NCI-H510A treated with DMSO at 0.1 percent for 48 hours (cell line): ENCODE measurements around the gene CXCL14.

Source experiments
- DNase-seq: peaks from one replicate; lab custom pipeline; 2025; lab: John Stamatoyannopoulos, UW

The CXCL14 gene, protein sequence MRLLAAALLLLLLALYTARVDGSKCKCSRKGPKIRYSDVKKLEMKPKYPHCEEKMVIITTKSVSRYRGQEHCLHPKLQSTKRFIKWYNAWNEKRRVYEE

DNA sequence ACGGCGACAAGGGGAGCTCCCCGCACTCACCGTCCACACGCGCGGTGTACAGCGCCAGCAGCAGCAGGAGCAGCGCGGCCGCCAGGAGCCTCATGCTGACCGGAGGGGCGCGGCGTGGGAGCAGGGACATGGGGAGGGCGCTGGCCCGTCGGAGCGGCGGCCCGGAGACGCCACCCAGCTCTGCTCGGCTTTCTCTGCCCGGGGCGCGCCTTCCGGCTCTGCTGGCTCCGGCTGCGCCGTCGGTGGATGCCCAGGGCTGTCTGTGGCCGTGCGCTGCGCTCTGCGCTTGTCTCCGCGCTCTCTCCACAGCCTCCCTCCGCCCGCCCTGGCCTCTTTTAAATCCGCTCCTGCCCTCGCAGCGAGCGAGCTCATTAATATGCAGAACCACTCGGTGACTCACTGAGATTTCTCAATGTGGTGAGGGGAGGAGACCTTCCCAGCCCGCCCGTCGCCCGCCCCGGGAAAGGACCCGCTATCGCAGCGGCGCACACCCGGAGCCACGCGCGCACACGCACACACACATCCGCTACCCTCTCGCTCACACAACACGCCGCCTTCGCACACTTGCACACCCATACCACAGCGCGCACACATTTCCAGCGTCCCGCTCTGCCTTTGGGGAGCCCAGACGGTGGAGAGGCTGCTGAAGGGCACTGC, at the start of gene CXCL14:
CXCL14 (minus strand) TSS at position 307 of the 657 bp plus-strand sequence; CDS start at position 94, 213 bp downstream.
- no peak for DNase-seq

DNA sequence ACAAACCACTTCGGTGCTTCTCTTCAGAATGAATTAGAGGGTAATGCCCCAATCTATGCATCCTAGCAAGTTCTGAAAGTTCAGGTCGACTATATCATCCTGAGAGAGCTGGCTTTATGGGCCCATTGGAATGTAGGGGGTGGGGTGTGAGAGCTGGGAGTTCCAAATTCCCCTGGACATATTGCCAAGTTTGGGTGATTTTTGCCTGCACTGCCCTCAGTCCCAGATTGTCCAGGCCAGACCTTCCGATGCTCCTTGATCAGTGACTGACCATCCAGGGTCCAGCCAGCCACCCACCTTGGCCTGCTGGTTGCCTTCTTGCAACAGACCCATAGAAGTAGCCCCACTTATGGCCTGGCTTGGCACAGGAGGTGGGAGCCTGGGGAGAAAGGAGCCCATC, 47.8 kb upstream of the CXCL14 start:
- no peak for DNase-seq

DNA sequence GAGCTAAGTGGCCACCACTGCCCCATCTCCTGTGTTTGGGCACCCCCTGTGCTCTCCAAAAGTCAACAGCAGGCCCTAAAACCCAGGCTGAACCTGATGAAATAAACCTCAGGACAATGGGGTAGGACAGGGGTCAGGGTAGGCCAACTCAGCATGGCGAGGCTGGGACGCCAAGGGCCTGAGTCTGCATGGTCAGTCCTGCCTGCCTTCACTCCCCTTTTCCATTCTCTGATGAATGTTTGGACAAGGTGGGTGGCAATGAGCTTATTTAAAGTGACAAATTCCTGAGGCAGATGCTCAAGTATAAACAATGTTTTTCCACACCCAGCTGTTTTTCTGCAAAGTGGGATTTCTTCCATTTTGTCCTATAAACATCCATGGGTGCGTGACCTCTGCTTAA, 47.2 kb upstream of the CXCL14 start:
- no peak for DNase-seq

DNA sequence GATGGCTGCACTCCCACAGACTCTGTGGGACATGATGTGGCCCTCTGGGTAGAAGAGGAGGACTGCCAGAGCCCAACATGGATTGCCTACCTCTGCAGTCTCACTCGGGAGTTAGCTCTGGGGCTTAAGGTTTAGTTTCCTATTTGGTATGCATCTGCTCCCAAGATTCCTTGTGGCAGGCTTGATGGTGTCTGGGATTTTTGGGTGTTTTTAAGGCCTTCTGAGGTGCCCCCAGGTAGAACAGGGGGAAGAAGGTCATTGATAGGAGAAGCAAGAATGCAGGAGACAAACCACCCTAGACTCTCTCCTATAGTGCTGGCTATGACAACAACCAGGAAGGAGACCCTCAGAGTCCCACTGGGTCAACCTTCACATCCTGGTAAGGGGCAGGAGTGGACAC, 46.7 kb upstream of the CXCL14 start:
- DNase-seq: no peak

DNA sequence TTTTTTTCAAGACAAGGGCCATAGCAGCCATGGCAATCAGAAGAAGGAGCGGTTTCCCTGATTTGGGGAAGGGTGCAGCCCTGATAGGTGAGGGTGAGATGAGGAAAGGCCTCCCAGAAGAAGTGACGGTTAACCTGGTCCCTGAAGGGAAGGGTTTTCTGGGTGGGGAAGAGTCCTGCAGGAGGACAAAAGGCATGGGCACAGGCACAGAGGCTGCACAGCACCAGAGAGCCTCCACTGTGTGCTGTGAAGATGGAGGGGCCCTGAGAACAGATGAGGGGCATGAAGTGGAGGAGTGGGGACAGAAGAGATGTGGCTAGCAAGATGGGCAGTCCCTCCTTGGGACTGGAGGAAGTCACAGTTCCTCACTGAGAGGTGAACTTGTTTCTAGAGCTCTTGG, 46.3 kb upstream of the CXCL14 start:
- DNase-seq: no peak

DNA sequence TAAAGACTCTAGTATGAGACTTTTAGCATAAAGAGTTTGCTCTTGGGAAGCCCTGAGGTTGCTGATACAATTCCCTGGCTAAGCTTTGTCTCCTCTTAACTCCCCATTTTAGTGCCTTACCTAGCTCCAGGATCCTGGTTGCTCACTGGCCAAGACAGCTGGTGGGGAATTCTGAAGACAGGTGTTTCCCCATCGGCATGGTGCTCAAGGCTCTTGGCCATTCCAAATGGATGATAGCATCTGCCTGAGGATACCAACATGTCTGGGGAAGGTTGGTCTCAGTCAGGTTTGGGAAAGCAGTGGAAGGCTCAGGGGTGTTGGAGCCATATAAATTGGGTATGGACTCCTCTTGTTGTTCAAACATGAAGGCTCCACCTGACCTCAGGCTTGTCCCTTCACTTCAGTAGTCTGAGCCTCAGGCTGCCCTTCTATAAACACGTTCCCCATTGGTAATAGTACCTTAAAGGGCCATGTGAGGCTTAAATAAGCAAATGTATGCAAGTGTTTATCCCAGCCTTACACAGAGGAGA, 44.5 kb upstream of the CXCL14 start:
- DNase-seq: no peak

DNA sequence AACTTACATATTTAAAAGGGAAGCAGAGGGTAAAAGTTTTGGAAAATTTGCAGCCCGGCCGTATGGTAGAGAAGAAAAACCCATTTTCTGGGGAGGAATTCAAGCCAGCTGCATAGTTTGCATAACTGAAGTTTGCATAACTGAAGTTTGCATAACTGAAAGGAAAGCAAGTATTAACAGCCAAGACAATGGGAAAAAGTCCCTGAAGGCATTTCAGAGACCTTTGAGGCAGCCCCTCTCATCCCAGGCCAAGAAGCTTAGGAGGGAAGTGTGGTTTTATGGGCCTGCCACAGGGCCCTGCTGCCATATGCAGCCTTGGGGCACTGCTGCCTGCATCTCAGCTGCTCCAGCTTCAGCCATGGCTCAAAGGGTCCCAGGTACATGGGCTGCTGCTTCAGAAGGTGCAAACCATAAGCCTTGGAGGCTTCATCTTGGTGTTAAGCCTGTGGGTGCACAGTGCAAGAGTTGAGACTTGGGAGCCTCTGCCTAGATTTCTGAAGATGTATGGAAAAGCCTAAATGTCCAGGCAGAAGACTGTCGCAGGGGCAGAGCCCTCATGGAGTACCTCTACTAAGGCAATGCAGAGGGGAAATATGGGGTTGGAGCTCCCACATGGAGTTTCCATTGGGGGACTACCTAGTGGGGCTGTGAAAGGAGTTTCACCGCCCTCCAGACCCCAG, 36.9 kb upstream of the CXCL14 start:
- DNase-seq: no peak

DNA sequence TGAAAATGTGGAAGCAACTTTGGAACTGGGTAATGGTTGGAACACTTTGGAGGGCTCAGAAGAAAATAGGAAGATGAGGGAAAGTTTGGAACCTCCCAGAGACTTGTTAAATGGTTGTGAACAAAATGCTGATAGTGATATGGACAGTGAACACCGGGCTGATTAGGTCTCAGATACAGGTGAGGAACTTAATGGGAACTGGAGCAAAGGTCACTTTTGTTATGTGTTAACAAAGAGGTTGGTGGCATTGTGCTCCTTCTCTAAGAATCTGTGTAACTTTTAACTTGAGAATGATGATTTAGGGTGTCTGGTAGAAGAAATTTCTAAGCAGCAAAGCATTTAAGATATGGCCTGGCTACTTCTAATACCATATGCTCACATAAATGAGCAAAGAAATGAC, 36.4 kb upstream of the CXCL14 start:
- DNase-seq: no peak

DNA sequence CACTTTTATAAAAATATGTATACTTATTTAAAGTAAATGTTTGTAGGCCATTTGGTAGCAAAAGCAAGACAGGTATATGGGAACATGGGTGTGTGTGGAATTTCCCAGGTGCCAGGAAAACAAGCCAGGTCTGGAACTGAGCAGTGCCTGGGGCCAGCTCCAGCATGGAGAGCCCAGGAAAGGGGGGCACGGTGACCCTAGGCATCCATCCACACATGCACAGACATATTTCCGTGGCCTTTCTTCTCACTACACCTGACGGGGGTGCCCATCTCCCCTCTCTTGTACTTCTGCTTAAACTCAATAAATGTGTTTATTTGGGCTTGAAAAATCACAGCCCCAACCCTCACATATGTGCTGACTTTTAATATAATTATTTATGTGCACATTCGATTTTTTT, 31.2 kb upstream of the CXCL14 start:
- DNase-seq: no peak

DNA sequence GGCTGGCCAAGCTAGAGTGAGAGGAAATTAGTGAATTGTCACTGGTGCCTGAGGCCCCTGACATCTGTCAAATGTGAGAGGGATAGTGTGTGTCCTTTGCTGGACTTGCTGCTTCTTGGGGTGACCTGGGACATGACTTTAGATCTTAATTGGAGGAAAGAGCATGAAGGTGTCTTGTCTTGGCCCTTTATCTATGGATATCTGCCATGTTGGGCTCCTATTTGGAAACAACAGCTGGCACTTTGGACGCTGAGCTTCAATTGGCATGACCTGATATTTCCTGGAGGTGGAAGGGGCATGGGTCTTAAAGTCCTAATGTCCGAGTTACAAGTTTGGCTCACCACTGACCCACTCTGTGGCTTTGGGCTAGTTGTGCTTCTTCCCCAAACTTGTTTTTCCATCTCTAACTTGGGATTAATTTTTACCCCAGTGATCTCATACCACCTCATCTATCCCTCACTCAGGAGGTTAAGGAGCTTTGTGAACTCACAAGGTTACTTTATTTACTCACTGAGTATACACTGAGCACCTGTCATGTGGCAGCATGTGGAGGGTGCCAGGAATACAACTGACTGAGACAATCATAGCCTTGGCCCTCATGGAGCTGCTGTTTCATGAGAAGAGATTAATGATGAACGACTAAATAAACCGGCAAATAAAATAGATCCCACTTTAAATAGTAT, 30.1 kb upstream of the CXCL14 start:
- DNase-seq: no peak

DNA sequence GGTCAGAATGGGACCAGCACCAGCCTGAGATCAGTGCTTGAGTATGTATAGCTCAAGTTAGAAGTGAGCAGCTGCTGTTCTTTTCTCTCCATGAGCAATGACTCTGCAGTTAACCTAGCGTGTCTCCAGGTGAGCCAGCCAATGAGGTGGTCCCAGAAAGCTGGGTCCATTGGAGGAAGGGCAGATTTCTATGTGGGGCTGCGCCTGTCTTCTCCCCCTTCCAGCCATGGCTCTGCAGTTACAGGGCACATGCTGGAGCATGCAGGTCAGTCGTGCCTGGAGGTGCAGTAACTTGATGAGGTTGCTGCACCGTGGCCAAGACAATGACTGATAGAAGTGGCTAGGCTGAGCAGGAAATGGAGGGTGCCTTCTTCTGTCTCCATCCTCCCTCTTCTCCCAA, 29.6 kb upstream of the CXCL14 start:
- DNase-seq: no peak

DNA sequence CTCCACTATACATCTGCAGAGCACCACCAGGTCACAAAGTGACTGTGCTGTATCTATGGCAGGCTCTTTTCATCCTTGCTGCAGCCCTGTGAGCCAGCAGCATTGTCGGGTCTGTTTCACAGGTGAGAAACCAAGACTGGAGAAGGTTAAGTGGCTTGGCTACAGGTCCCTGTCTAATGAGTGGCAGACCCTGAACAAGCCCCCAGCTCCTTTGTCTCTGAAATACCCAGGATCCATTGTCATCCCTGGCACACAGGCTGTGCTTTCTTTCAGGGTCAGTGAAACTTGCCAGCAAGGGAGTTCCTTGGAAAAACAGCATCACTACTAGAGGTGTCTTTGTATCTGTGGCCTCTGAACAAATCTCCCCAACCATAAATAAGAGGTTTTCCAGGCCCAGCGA, 27.6 kb upstream of the CXCL14 start:
- no peak for DNase-seq

DNA sequence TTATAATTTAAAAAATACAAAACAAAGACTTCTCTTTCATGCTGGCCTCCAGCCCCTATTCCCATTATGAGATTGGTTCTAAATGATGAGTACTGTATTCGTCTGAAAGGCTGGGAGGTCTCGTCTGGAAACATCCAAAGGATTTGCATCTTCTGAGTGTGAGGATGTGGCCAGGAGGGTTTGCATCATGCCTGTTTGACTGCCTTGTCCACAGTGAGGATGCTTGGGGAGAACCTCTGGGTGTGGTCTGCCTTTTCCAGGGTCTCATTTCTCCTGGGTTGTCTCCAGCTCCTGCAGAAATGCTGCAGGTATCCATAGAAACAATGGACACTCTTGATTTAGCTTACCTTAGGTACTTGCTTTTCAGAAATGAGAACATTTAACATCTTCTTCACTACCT, 26.4 kb upstream of the CXCL14 start:
- DNase-seq: no peak

DNA sequence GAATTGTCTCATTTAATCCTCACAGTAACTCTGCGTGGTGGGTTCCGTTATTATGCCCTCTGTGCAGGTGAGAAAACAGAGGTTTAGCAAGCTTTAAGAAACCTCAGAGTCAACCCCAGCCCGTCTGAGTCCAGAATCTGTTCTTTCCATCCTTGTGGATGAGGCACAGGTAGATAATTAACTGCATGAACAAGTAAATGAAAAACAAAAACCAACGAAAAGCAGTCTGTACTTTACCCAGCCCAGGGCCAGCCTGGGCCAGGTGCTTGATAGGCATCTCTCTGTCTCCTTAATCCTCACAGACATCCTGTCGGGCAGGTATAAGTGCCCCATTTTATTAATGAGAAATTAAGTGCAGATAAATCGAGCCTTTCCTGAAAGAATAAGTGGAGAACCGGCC, 25.3 kb upstream of the CXCL14 start:
- DNase-seq: no peak

DNA sequence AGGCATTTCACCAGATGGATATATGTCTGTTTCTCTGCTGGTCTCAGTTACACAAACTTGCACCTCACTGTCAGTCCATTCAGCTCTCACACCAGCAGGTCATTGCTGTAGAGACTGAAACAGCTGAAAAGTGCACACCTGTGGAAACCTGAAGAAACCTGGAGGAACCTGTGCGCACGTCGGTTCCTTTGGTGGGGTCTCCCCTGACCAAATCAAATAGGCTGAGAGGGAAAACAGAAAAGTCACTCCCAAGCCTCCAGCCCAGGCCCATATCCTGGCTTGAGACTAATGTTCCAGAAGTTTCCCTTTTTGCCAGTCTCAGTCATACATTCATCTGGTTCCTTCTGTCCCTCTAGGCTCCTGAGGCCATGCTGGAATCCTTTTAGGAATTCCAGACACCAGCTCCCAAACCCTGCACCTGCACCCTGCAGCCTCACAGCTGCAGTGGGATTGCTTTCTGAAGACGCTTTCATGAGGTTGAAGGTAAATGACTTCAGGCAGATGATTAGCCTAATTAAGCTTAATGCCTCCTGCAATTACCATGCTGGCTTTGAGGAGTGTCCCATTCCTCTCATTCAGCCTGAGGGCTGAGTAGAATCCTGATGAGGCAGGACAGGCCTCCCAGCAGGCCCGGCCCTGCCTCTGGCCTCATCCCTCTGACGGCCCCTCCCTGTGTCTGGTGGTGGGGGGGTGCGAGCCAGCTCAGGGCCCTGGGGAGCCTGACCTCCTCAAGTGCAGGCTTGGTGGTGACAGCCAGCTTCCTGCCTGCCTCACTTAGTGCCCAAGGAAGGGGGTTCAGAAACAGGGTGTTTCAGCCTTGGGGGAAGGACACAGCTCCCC, 24.3 kb upstream of the CXCL14 start:
- no peak for DNase-seq

DNA sequence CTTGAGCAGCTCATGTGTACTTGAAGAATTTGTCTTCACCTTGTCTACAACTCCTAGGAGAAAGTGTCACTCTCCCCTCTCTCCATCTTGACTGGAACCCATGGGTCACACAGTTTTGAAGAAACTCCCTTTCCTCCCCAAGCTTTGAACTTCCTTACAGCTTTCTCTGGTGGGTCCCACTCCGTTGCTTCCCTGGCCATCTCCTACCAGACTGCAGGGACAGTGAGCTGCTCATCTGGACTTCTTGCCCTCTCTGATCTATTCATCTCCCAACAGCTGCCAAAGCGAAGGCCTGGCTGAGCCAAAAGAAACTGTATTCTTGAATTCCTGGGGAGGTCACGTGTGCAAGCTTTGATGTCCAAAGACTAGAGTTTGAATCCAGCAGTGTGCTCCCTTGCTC, 22.7 kb upstream of the CXCL14 start:
- DNase-seq: no peak

DNA sequence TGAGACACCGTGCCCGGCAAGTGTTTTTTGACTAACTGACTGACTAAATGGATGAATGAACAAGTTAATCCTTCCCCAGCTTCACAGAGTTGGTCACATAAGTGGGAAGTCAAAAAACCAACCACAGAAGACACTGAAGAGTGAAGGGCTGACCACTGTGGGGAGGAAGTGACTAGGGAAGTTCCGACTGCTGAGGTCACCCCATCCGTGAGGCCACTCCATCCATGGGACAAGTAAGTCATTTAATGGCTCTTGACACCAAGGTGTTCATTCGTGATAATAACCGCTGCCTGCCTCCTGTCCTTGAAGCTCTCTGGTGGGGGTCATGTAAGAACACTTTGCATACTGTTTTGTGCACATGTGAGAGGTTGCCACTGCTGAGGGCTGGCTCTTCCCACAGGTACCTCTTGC, 22.2 kb upstream of the CXCL14 start:
- DNase-seq: no peak

DNA sequence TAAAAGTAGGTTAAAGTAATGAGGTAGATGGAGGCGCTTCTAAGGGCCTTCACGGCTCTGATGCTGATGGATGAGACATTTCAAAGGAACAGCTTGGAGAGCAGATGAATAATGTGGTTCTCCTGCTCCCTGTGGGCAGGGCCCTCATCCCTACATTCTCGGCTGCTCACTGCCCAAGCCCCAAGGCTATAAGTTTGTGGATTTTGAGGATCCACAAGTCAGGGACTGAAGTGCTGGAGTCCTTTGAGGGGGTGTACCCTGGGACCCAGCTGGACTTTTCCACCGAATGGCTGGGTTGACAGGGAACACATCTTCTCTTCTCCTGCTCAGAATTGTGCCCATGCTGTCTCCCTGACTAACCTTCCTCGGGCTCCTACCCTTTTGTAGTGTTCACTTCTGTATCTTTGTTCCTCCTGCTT, 21.4 kb upstream of the CXCL14 start:
- DNase-seq: no peak

DNA sequence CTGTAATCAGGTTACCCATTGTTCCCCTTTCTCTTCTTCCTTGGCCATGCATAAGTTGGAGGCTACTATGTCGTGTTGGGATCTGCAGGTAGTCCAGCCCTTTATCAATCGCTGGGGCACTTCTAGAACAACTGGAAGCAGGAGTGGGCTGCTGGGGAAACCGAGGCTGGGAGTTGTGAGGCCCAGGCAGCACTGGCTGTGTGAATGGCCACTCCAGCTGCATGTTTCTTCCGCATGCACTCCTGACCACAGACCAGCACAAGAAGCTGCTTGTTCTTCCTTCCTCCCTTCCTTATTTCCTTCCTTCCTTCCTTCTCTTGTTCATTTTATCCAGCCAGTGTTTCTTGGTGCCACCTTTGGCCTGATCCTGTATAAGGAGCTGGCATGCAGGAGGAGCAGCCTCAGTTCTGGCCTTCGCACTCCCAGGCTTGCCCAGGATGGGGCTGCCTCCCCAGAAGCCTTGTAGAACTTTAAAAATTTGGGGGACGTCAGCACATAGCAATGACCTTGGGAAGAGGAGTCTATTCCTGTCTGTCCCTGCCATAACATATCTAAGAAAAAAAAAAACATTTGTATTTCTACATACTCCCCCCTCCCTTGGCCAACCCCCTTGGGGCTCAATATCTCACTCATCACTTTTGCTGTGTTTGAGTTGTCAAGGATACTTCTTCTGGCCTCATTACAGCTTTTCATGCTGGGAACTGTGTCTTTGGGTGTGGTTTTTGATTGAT, 20.8 kb upstream of the CXCL14 start:
- DNase-seq: no peak

DNA sequence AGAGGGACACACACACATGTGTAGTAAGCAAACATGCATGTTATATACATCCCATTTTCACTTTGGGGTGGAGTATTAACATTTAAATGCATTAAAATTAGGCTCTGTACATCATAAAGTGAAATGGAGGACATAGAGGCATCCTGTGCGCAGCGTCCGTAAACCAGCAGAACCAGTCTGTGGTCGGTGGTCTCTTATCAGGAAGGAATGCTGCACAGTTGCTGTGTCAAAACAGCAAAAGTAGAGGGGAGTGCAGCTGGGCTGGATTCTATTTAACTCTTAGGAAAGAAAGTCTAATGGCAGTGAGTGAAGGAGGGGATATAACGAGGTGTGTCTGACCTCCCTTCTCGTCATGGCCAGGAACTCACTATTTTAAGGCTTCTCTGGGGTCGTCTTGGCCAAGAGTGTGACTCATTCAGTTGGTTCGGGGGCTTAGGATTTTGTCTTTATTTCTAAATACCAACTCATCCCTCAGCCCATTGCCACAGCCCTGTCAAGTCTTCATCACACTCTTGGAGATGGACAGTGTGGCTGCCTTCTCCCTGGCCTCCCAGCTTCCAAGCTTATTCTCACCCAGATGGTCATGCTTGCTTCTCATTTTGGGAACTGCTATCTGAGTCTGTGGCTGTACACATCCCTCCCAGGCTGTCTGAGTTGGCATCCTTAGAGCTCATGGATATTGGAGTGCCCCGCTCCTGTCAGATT, 20.1 kb upstream of the CXCL14 start:
- no peak for DNase-seq

DNA sequence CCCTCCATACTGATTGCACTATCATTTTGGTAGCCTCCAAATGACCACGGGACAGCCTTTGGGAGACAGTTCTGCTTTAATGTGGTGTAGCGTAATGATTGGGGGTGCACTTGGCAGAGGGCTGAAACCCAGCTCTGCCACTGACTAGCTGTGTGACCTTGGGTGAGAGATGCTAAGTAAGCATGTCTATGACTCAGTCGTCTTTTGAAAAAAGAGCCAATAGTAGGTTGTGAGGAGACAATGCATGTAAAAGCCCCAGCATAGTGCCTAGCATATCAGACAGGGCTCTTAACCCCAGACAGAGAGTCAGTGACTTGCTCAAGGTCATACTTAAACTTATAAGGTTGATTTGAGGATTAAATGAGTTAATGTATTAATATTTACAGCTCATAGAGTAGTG, 18.0 kb upstream of the CXCL14 start:
- no peak for DNase-seq
